Uterus (tissue), 4 donors: ENCODE data around the gene CD2AP. TPM values are rescaled to one million over a fixed set of nuclear protein-coding genes. Genes with fewer than 3 reads are reported as not detected.

Source experiments
- DNase-seq, 2 donors: peaks; one replicate each; pipeline ENCODE4 v3.0.0-alpha.2; 2019 to 2020
- H3K27ac ChIP-seq, 2 donors: fragments of 200-600 bp; sonication (generic); 1 replicate in 1 of 2; 2 replicates in 1 of 2; pipeline ENCODE4 v1.5.1; 2016 to 2018
- H3K27me3 ChIP-seq, 2 donors: fragments of 200-600 bp; sonication (generic); one replicate each; pipeline ENCODE4 v1.5.1; 2018 to 2019; ENCODE audit warnings: control low read depth in 1 of 2
- H3K36me3 ChIP-seq, 2 donors: fragments of 200-600 bp; sonication (generic); one replicate each; pipeline ENCODE4 v1.5.1; 2019; ENCODE audit warnings: control low read depth in 1 of 2
- H3K4me1 ChIP-seq, 2 donors: fragments of 200-600 bp; sonication (generic); one replicate each; pipeline ENCODE4 v1.5.1; 2018 to 2019; ENCODE audit warnings: control low read depth in 1 of 2
- H3K4me3 ChIP-seq, 2 donors: fragments of 200-600 bp; sonication (generic); 1 replicate in 1 of 2; 2 replicates in 1 of 2; pipeline ENCODE4 v1.5.1; 2018 to 2019; ENCODE audit warnings: mild to moderate bottlenecking in 1 of 2
- H3K9me3 ChIP-seq, 2 donors: fragments of 200-600 bp; sonication (generic); one replicate each; pipeline ENCODE4 v1.5.1; 2019; ENCODE audit warnings: control low read depth in 1 of 2
- CTCF ChIP-seq, 4 experiments: fragments of 200-600 bp in 2 of 4; fragments of 450-650 bp in 2 of 4; sonication (generic) in 2 of 4; IDR thresholded peaks; one replicate each; pipeline ENCODE4 v1.5.1; 2016 to 2019; ENCODE audit warnings: antibody characterized with exemption in 4 of 4, mild to moderate bottlenecking in 2 of 4, moderate library complexity in 1 of 4
- POLR2A ChIP-seq, 2 donors: fragments of 450-650 bp; IDR thresholded peaks; one replicate each; pipeline ENCODE4 v1.6.1; 2016; ENCODE audit warnings: antibody characterized with exemption in 2 of 2, mild to moderate bottlenecking in 1 of 2, moderate library complexity in 1 of 2
- intact Hi-C: fragments of 100-400 bp; cut with DNase I; formaldehyde crosslinking; loops from one replicate; pipeline ENCODE4 v1.15.1; 2023; ENCODE audit warnings: low total_unique reads
- total RNA-seq, 4 donors: library from RNA; depleted of rRNA in 3 of 4; stranded (reverse); fragments of >200 nt in 3 of 4; gene quantifications; one replicate each; pipeline versions ENCODE4 v1.1.0 to v1.2.4, GENCODE V29; 2014 to 2023
- donor health status: DM: yes; HTN: yes; CAD: no.

Gene CD2AP
- total RNA-seq, 4 donors from 2014 or later: 11.0 to 63.9 (median 24.3) TPM

DNA sequence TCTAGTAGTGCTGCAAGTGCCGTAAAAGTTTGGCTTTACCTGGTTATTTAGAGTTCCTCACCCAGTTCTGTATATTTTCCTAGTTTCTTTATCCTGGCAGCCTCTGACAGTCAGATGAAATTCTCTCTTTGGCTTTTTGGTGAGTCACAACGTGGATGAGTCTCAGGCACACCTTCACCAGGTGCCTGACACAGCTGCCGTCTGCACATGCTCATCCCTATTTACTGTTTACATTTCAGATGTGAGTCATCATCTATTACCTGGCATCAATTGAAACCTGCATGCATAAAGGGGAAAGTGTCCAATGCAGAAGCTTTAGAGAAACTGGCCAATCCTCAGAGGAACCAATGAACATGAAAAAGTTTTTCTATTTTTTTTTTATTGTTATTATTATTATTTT lies 187.5 kb downstream of the CD2AP start:
- no peak for DNase-seq
- Histone ChIP-seq H3K27me3 (no peaks in the 10 kb centered on the region), H3K9me3 (no peaks in the 10 kb centered on the region), H3K27ac (no peak overlapping the region), H3K4me1 (no peaks in the 10 kb centered on the region), H3K4me3 (no peak overlapping the region), H3K36me3 (no peaks in the 10 kb centered on the region)
- TF ChIP-seq CTCF (IDR thresholded peaks at IDR 0.05) (no peak), POLR2A (IDR thresholded peaks at IDR 0.05) (no peak)
- intact Hi-C loops: no loop called here

GRCh38 chr6:47669684-47670513 lies 192.3 kb downstream of the CD2AP start:
- intact Hi-C loops: no loop called here
- H3K27ac ChIP-seq: no peak overlapping the region
- no peaks in the 10 kb centered on the region for H3K9me3 ChIP-seq
- no peaks in the 10 kb centered on the region for H3K4me1 ChIP-seq
- no peak overlapping the region for H3K4me3 ChIP-seq
- TF ChIP-seq POLR2A (IDR thresholded peaks at IDR 0.05) (no peak), CTCF (IDR thresholded peaks at IDR 0.05) (no peak)
- no peak for DNase-seq
- no peaks in the 10 kb centered on the region for H3K36me3 ChIP-seq
- no peaks in the 10 kb centered on the region for H3K27me3 ChIP-seq

- intact Hi-C loops: no loop called here
- TF ChIP-seq POLR2A (IDR thresholded peaks at IDR 0.05) (no peak), CTCF (IDR thresholded peaks at IDR 0.05) (no peak)
- H3K36me3 ChIP-seq: no peaks in the 10 kb centered on the region
- no peak overlapping the region for H3K4me3 ChIP-seq
- no peaks in the 10 kb centered on the region for H3K9me3 ChIP-seq
- no peak for DNase-seq
- no peak overlapping the region for H3K27ac ChIP-seq
- H3K27me3 ChIP-seq: no peaks in the 10 kb centered on the region
- no peaks in the 10 kb centered on the region for H3K4me1 ChIP-seq
Observed at GRCh38 chr6:47670851-47671250, 193.3 kb downstream of the CD2AP start.

DNA sequence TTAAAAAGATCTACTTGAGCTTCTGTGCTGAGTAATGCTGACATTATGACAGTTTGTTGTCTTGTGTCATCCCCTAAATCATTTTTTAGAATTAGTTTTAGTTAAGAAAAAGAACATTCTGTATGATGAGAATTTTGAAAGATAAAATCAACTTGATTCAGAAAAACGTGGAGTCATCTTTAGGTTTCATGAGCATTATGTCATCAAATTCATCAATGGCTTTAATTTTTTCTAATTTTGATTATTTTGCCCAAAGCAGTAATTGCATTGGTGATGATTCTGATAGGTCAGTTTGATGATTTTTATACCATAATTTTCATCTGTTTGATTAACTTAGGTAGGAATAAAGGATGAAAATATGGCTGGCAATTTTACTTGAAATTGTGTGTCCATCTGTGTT lies 194.2 kb downstream of the CD2AP start:
- H3K27ac ChIP-seq: no peak overlapping the region
- H3K36me3 ChIP-seq: no peaks in the 10 kb centered on the region
- no peak overlapping the region for H3K4me3 ChIP-seq
- no peaks in the 10 kb centered on the region for H3K27me3 ChIP-seq
- H3K4me1 ChIP-seq: no peaks in the 10 kb centered on the region
- intact Hi-C loops: no loop called here
- H3K9me3 ChIP-seq: no peaks in the 10 kb centered on the region
- DNase-seq: no peak
- TF ChIP-seq POLR2A (IDR thresholded peaks at IDR 0.05) (no peak), CTCF (IDR thresholded peaks at IDR 0.05) (no peak)

DNA sequence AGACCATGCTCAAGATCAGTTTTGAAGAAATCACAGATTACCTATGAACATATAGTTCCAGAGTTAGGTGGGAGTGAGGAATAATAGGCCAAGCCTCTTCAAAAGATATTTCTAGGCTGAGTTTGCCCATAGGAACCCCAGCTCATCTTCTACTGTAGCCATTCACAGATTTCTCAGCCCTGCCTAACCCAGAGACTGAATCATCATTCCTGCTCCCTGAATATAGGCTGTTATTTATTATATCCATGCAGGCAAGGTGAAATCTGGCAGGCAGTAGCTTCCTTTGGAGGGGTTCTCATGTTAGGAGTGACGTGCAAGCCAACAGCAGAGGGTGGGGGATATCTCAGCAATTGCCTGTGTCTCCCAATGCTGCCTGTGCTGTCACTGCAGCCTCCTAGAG lies 195.2 kb downstream of the CD2AP start:
- Histone ChIP-seq H3K36me3 (no peaks in the 10 kb centered on the region), H3K9me3 (no peaks in the 10 kb centered on the region), H3K4me1 (no peaks in the 10 kb centered on the region), H3K4me3 (no peak overlapping the region), H3K27ac (no peak overlapping the region), H3K27me3 (no peaks in the 10 kb centered on the region)
- intact Hi-C loops: no loop called here
- DNase-seq: no peak
- TF ChIP-seq POLR2A (IDR thresholded peaks at IDR 0.05) (no peak), CTCF (IDR thresholded peaks at IDR 0.05) (no peak)
